HCT116 (cell line): ENCODE data around the gene TRH. TPM values are rescaled to one million over a fixed set of nuclear protein-coding genes. Genes with fewer than 3 reads are reported as not detected.

Experiments used
- ATAC-seq: fragments of 200-7000 bp; cut with Tn5 transposase; 2 replicates; pipeline ENCODE4 v1.9.1; 2020; ENCODE audit warnings: mild to moderate bottlenecking, moderate library complexity
- BruUV-seq: library from RNA; stranded (reverse); fragments of 400-500 nt; replicated peaks from 2 replicates; lab custom pipeline; 2021; lab: Mats Ljungman, UMichigan
- CTCF ChIA-PET: fragments of 300-600 bp; sonication (Branson Sonifier 250); formaldehyde crosslinking; loops from one replicate; lab custom pipeline; 2021; ENCODE audit warnings: antibody characterized with exemption; lab: Charles Lee
- POLR2A ChIA-PET: fragments of 300-600, 350-600 bp; sonication (Branson Sonifier 250); formaldehyde crosslinking; loops from one replicate; lab custom pipeline; 2021; ENCODE audit warnings: antibody characterized with exemption; lab: Charles Lee
- RAD21 ChIA-PET, 2 experiments: fragments of 300-600 bp; sonication (Branson Sonifier 250); formaldehyde crosslinking; loops; one replicate each; lab custom pipeline; 2023; ENCODE audit warnings: low total read pairs in 2 of 2; ENCODE audit not compliant: uncharacterized antibody in 2 of 2, unreplicated experiment in 2 of 2, low non-redundant PET in 1 of 2; lab: Charles Lee
- DNase-seq: peaks from one replicate; pipeline ENCODE4 v3.0.0-alpha.2; 2010; ENCODE audit warnings: low read depth, low spot score
- H2AFZ ChIP-seq: fragments of 200-600 bp; shearing (Covaris generic), sonication (generic); 2 replicates; pipeline ENCODE4 v1.6.1; 2017; ENCODE audit warnings: low read depth, mixed run types, mixed read lengths, antibody characterized with exemption, low read length; ENCODE audit not compliant: poor library complexity, severe bottlenecking
- H3K27ac ChIP-seq: 2 replicates; pipeline ENCODE4 v1.5.1; 2012; ENCODE audit warnings: low read depth, low read length
- H3K27me3 ChIP-seq: fragments of 200-600 bp; sonication (generic); 2 replicates; pipeline ENCODE4 v1.6.1; 2016; ENCODE audit warnings: mixed run types, low read length, mixed read lengths; ENCODE audit not compliant: insufficient read depth
- H3K36me3 ChIP-seq, 2 experiments: fragments of 200-500 bp in 1 of 2; fragments of 200-600 bp in 1 of 2; sonication (Bioruptor generic) in 1 of 2; sonication (generic) in 1 of 2; 2 replicates each; pipeline versions ENCODE4 v1.5.1 to v1.6.1; 2014 to 2016; ENCODE audit warnings: low read length in 2 of 2, inconsistent platforms in 1 of 2, mixed read lengths in 1 of 2, mixed run types in 1 of 2; ENCODE audit not compliant: insufficient read depth in 2 of 2, control insufficient read depth in 1 of 2
- H3K4me1 ChIP-seq, 2 experiments: fragments of 200-600 bp in 1 of 2; sonication (generic) in 1 of 2; 2 replicates each; pipeline versions ENCODE4 v1.5.1 to v1.6.1; 2012 to 2017; ENCODE audit warnings: low read length in 2 of 2, inconsistent platforms in 1 of 2, mild to moderate bottlenecking in 1 of 2, mixed read lengths in 1 of 2, mixed run types in 1 of 2, moderate library complexity in 1 of 2; ENCODE audit not compliant: insufficient read depth in 2 of 2, control insufficient read depth in 1 of 2
- H3K4me2 ChIP-seq: fragments of 200-600 bp; sonication (generic); 2 replicates; pipeline ENCODE4 v1.6.1; 2017; ENCODE audit warnings: mixed run types, low read length, mixed read lengths
- H3K4me3 ChIP-seq, 2 experiments: fragments of 200-600 bp in 1 of 2; sonication (generic) in 1 of 2; replicated peaks in 1 of 2; 2 replicates each; pipeline ENCODE4 v1.5.1; 2011 to 2016; ENCODE audit warnings: low read length in 2 of 2, control low read depth in 1 of 2, low read depth in 1 of 2, mild to moderate bottlenecking in 1 of 2, mixed read lengths in 1 of 2, mixed run types in 1 of 2
- H3K79me2 ChIP-seq: fragments of 200-600 bp; sonication (generic); 2 replicates; pipeline ENCODE4 v1.6.1; 2017; ENCODE audit warnings: mild to moderate bottlenecking, mixed run types, low read length, moderate library complexity, mixed read lengths; ENCODE audit not compliant: insufficient read depth
- H3K9ac ChIP-seq: fragments of 200-600 bp; sonication (generic); 2 replicates; pipeline ENCODE4 v1.6.1; 2016; ENCODE audit warnings: low read length, mixed read lengths
- H3K9me2 ChIP-seq: fragments of 200-600 bp; sonication (generic), shearing (Covaris generic); 2 replicates; pipeline ENCODE4 v1.6.1; 2017; ENCODE audit warnings: mixed run types, mild to moderate bottlenecking, moderate library complexity; ENCODE audit not compliant: insufficient read depth
- H3K9me3 ChIP-seq, 2 experiments: fragments of 200-500 bp in 1 of 2; fragments of 200-600 bp in 1 of 2; sonication (Bioruptor generic) in 1 of 2; sonication (generic) in 1 of 2; 2 replicates each; pipeline ENCODE4 v1.6.1; 2014 to 2017; ENCODE audit warnings: low read length in 2 of 2, mixed read lengths in 2 of 2, inconsistent platforms in 1 of 2, low read depth in 1 of 2, mild to moderate bottlenecking in 1 of 2, mixed run types in 1 of 2, moderate library complexity in 1 of 2; ENCODE audit not compliant: control insufficient read depth in 1 of 2, insufficient read depth in 1 of 2
- H4K20me1 ChIP-seq: fragments of 200-600 bp; sonication (generic), shearing (Covaris generic); 2 replicates; pipeline ENCODE4 v1.6.1; 2017; ENCODE audit warnings: mixed run types, mild to moderate bottlenecking, moderate library complexity; ENCODE audit not compliant: insufficient read depth
- ATF3 ChIP-seq: IDR thresholded peaks from 2 replicates; pipeline ENCODE4 v1.6.1; 2012
- CBX3 ChIP-seq: IDR thresholded peaks from 2 replicates; pipeline ENCODE4 v1.6.1; 2012; ENCODE audit warnings: low read depth
- CTCF ChIP-seq, 3 experiments: fragments of 200-600 bp in 1 of 3; sonication (generic) in 1 of 3; IDR thresholded peaks in 2 of 3; conservative IDR thresholded peaks in 1 of 3; 2 replicates each; pipeline ENCODE4 v1.5.1; 2012 to 2017; ENCODE audit warnings: low read depth in 2 of 3, low read length in 2 of 3, antibody characterized with exemption in 1 of 3, borderline replicate concordance in 1 of 3, control low read depth in 1 of 3, mild to moderate bottlenecking in 1 of 3, mixed read lengths in 1 of 3, mixed run types in 1 of 3, moderate library complexity in 1 of 3; ENCODE audit not compliant: insufficient read depth in 1 of 3
- JUND ChIP-seq: IDR thresholded peaks from 2 replicates; pipeline ENCODE4 v1.6.1; 2012
- MAX ChIP-seq: IDR thresholded peaks from 2 replicates; pipeline ENCODE4 v1.6.1; 2012
- POLR2AphosphoS5 ChIP-seq: IDR thresholded peaks from 2 replicates; pipeline ENCODE4 v1.6.1; 2011; ENCODE audit warnings: mild to moderate bottlenecking, low read depth, low read length, moderate library complexity
- SIN3A ChIP-seq: IDR thresholded peaks from 2 replicates; pipeline ENCODE4 v1.6.1; 2012; ENCODE audit warnings: low read depth
- SP1 ChIP-seq: IDR thresholded peaks from 2 replicates; pipeline ENCODE4 v1.6.1; 2012; ENCODE audit warnings: low read depth
- SRF ChIP-seq: IDR thresholded peaks from 2 replicates; pipeline ENCODE4 v1.6.1; 2012; ENCODE audit warnings: low read depth
- TCF7L2 ChIP-seq: IDR thresholded peaks from 2 replicates; pipeline ENCODE4 v1.7.0; 2011; ENCODE audit warnings: borderline replicate concordance, inconsistent platforms; ENCODE audit not compliant: insufficient read depth, insufficient read length; ENCODE audit errors: extremely low read depth
- ZFX ChIP-seq: fragments of 450-650 bp; IDR thresholded peaks from 2 replicates; pipeline ENCODE4 v1.6.1; 2017
- ZNF274 ChIP-seq: fragments of 200-500 bp; sonication (Bioruptor generic); IDR thresholded peaks from 2 replicates; pipeline ENCODE4 v1.6.1; 2014; ENCODE audit warnings: mild to moderate bottlenecking, low read depth, low read length, inconsistent platforms
- intact Hi-C: fragments of 100-400 bp; cut with micrococcal nuclease; formaldehyde crosslinking; loops from 2 replicates; pipeline ENCODE4 v1.10.0; 2022
- total RNA-seq: library from RNA; stranded (reverse); gene quantifications from one replicate; pipeline ENCODE4 v1.2.1, GENCODE V29; 2021; ENCODE audit not compliant: unreplicated experiment

TRH gene
- total RNA-seq, 1 experiment from 2014 or later = not detected

- no peaks in the 10 kb centered on the region for H4K20me1 ChIP-seq
- H3K4me1 ChIP-seq = no peaks in the 10 kb centered on the region
- no peaks in the 10 kb centered on the region for H3K27me3 ChIP-seq
- no peak overlapping the region for H3K9ac ChIP-seq
- H3K36me3 ChIP-seq = no peaks in the 10 kb centered on the region
- H3K4me2 ChIP-seq = no peak overlapping the region
- no peak overlapping the region for H2AFZ ChIP-seq
- no peak overlapping the region for H3K27ac ChIP-seq
- no peaks in the 10 kb centered on the region for H3K9me3 ChIP-seq
- no peaks in the 10 kb centered on the region for H3K79me2 ChIP-seq
- RAD21 ChIA-PET = no interaction called here
- TF ChIP-seq SIN3A (no peak), JUND (no peak), ATF3 (no peak), MAX (no peak), POLR2AphosphoS5 (no peak), ZNF274 (no peak), ZFX (no peak), SP1 (no peak), SRF (no peak), TCF7L2 (no peak), CBX3 (no peak), CTCF (IDR thresholded peaks at IDR 0.05 in 2 of 3, conservative IDR thresholded peaks at IDR 0.05 in 1 of 3; ENCODE audit: borderline replicate concordance in 1 of 3, insufficient read depth in 1 of 3, low read depth in 2 of 3, low read length in 2 of 3) (no peak)
- POLR2A ChIA-PET = no interaction called here
- no peak for DNase-seq
- BruUV-seq = no TSS peak
- intact Hi-C loops = no loop called here
- CTCF ChIA-PET = no interaction called here
- no peaks in the 10 kb centered on the region for H3K9me2 ChIP-seq
- no peak for ATAC-seq
- H3K4me3 ChIP-seq = no peak overlapping the region
These were observed 2.2 kb upstream of the TRH start for GRCh38 chr3:129972301-129972700.
